Measurements from ENCODE around the gene C2orf66.

GRCh38 chr2:196792865-196793264 is 16.3 kb downstream of the C2orf66 start:
- no peak for TF ChIP-seq CTCF (IDR thresholded peaks at IDR 0.05)
- no peak for TF ChIP-seq POLR2A (IDR thresholded peaks at IDR 0.05)
- no peak for TF ChIP-seq POLR2AphosphoS5 (IDR thresholded peaks at IDR 0.05)
- TF ChIP-seq EP300 (IDR thresholded peaks at IDR 0.05), result no peak

All from stomach (tissue), 4 donors.